Measurements from ENCODE around the gene GPR89A.
"Not testable (repeated sequence)": the region's sequence is repeated elsewhere in the genome, so short reads cannot be mapped to it uniquely, and the experiment has no call there.

GRCh38 chr1:145599426-145599825 is 8.4 kb upstream of the GPR89A start:
- TF ChIP-seq FOXK1 (CRISPR knock-in tag; IDR thresholded peaks at IDR 0.05); NR2C2 (CRISPR knock-in tag; IDR thresholded peaks at IDR 0.05); ZNF416 (CRISPR knock-in tag; IDR thresholded peaks at IDR 0.05); CTCF (IDR thresholded peaks at IDR 0.05); SMAD4 (CRISPR knock-in tag; IDR thresholded peaks at IDR 0.05); PRRX2 (CRISPR knock-in tag; IDR thresholded peaks at IDR 0.05); SMAD3 (CRISPR knock-in tag; IDR thresholded peaks at IDR 0.05; ENCODE audit: borderline replicate concordance): not testable (repeated sequence)

Data from WTC11 (cell line).